Calu3 (cell line): Measurements from ENCODE around the gene SLC48A1. TPM values are rescaled to one million over a fixed set of nuclear protein-coding genes. Genes with fewer than 3 reads are reported as not detected.

Experiments
- BruUV-seq: library from RNA; stranded (reverse); fragments of 400-500 nt; replicated peaks from 2 replicates; lab custom pipeline; 2021; lab: Mats Ljungman, UMichigan
- CTCF ChIA-PET: fragments of 300-600 bp; sonication (Branson Sonifier 250); formaldehyde crosslinking; loops from one replicate; lab custom pipeline; 2022; ENCODE audit warnings: antibody characterized with exemption; lab: Charles Lee
- DNase-seq: peaks from one replicate; pipeline ENCODE4 v3.0.0; 2022
- H3K27ac Mint-ChIP-seq: one replicate; pipeline ENCODE4 v1.8.0; 2022; ENCODE audit warnings: mixed read lengths; ENCODE audit not compliant: unreplicated experiment
- H3K27me3 Mint-ChIP-seq: one replicate; pipeline ENCODE4 v1.8.0; 2022; ENCODE audit warnings: mixed read lengths; ENCODE audit not compliant: unreplicated experiment
- H3K36me3 Mint-ChIP-seq: one replicate; pipeline ENCODE4 v1.8.0; 2022; ENCODE audit warnings: mild to moderate bottlenecking, moderate library complexity, mixed read lengths; ENCODE audit not compliant: insufficient read depth, unreplicated experiment
- H3K4me1 Mint-ChIP-seq: one replicate; pipeline ENCODE4 v1.8.0; 2022; ENCODE audit warnings: mild to moderate bottlenecking, low read depth, mixed read lengths; ENCODE audit not compliant: unreplicated experiment
- H3K4me3 Mint-ChIP-seq: one replicate; pipeline ENCODE4 v1.8.0; 2022; ENCODE audit warnings: mild to moderate bottlenecking, low read depth, moderate library complexity, mixed read lengths; ENCODE audit not compliant: unreplicated experiment
- H3K9me3 Mint-ChIP-seq: one replicate; pipeline ENCODE4 v1.8.0; 2022; ENCODE audit warnings: low read depth, mixed read lengths; ENCODE audit not compliant: unreplicated experiment
- CTCF ChIP-seq: fragments of 200-600 bp; IDR thresholded peaks from one replicate; pipeline ENCODE4 v1.8.0; 2022; ENCODE audit warnings: antibody characterized with exemption; ENCODE audit not compliant: unreplicated experiment
- intact Hi-C: fragments of 100-400 bp; cut with micrococcal nuclease; formaldehyde crosslinking; loops from one replicate; pipeline ENCODE4 v1.10.0; 2022; ENCODE audit not compliant: unreplicated experiment
- total RNA-seq: library from RNA; stranded (reverse); gene quantifications from 2 replicates; pipeline ENCODE4 v1.2.3, GENCODE V29; 2022

SLC48A1 gene
- total RNA-seq, 1 experiment from 2014 or later, result 17.2 TPM

- CTCF ChIA-PET, result interaction anchor here (0.6 to 1.2 kb wide), 2 partner anchors 18 to 43 kb away, joined by 3 to 5 read pairs; no protein-coding TSS in a partner anchor
- no peak for TF ChIP-seq CTCF
- no peak overlapping the region for H3K4me3 Mint-ChIP-seq
- H3K27ac Mint-ChIP-seq, result no peak overlapping the region
- peaks cover 17% of the 10 kb centered on the region for H3K36me3 Mint-ChIP-seq
- DNase-seq, result no peak
- intact Hi-C loops, result no loop called here
- no peaks in the 10 kb centered on the region for H3K27me3 Mint-ChIP-seq
- no TSS peak for BruUV-seq
- no peaks in the 10 kb centered on the region for H3K9me3 Mint-ChIP-seq
- no peaks in the 10 kb centered on the region for H3K4me1 Mint-ChIP-seq
Observed at GRCh38 chr12:47794679-47795078, 21.6 kb downstream of the SLC48A1 start.

- DNase-seq, result no peak
- no TSS peak for BruUV-seq
- no peak for TF ChIP-seq CTCF
- Mint-ChIP-seq H3K9me3 (no peaks in the 10 kb centered on the region), H3K27me3 (no peaks in the 10 kb centered on the region), H3K27ac (peak overlapping the region; percentile 27), H3K4me1 (no peaks in the 10 kb centered on the region), H3K4me3 (no peak overlapping the region), H3K36me3 (peaks cover 14% of the 10 kb centered on the region)
- intact Hi-C loops, result no loop called here
- CTCF ChIA-PET, result interaction anchor here (0.6 to 1.2 kb wide), 2 partner anchors 17 to 42 kb away, joined by 3 to 5 read pairs; no protein-coding TSS in a partner anchor
Observed at GRCh38 chr12:47795121-47795813, 22.2 kb downstream of the SLC48A1 start.

GRCh38 chr12:47795814-47796411 lies 22.9 kb downstream of the SLC48A1 start:
- Mint-ChIP-seq H3K36me3 (peaks cover 11% of the 10 kb centered on the region), H3K27ac (peak overlapping the region; percentile 27), H3K9me3 (no peaks in the 10 kb centered on the region), H3K4me3 (no peak overlapping the region), H3K4me1 (peaks cover 4% of the 10 kb centered on the region), H3K27me3 (no peaks in the 10 kb centered on the region)
- intact Hi-C loops, result no loop called here
- TF ChIP-seq CTCF, result no peak
- CTCF ChIA-PET, result no interaction called here
- BruUV-seq, result no TSS peak
- DNase-seq, result no peak

- no TSS peak for BruUV-seq
- Mint-ChIP-seq H3K27ac (no peak overlapping the region), H3K4me3 (no peak overlapping the region), H3K36me3 (peaks cover 11% of the 10 kb centered on the region), H3K27me3 (no peaks in the 10 kb centered on the region), H3K4me1 (peaks cover 19% of the 10 kb centered on the region), H3K9me3 (no peaks in the 10 kb centered on the region)
- intact Hi-C loops, result no loop called here
- CTCF ChIA-PET, result interaction anchor here (0.7 to 1.2 kb wide), 5 partner anchors 18 to 41 kb away, joined by 3 to 11 read pairs (median 3); no protein-coding TSS in a partner anchor
- no peak for DNase-seq
- TF ChIP-seq CTCF, result no peak
Observed at GRCh38 chr12:47797441-47797840, 24.4 kb downstream of the SLC48A1 start.
